Astrocyte (in vitro differentiated cells and primary cell): ENCODE data around the gene FAM181B. TPM values are rescaled to one million over a fixed set of nuclear protein-coding genes. Genes with fewer than 3 reads are reported as not detected.
A peak's percentile ranks its signal among the peaks of the same experiment; 100 is the strongest.

Source experiments
- DNase-seq: peaks from one replicate; pipeline ENCODE4 v3.0.0-alpha.2; 2010; ENCODE audit warnings: low read depth
- FAIRE-seq: peaks from 2 replicates; lab custom pipeline; 2011; peaks lifted over from hg19 to GRCh38; lab: Jason Lieb, UNC
- H2AFZ ChIP-seq: 2 replicates; pipeline ENCODE4 v1.6.0; 2012; ENCODE audit warnings: low read depth, low read length, inconsistent platforms
- H3K27ac ChIP-seq: 2 replicates; pipeline ENCODE4 v1.5.1; 2011; ENCODE audit warnings: low read depth, low read length, inconsistent platforms
- H3K27me3 ChIP-seq: 2 replicates; pipeline ENCODE4 v1.6.0; 2011; ENCODE audit warnings: low read length, inconsistent platforms; ENCODE audit not compliant: insufficient read depth
- H3K36me3 ChIP-seq: 2 replicates; pipeline ENCODE4 v1.5.1; 2011; ENCODE audit warnings: low read length, inconsistent platforms; ENCODE audit not compliant: insufficient read depth
- H3K4me1 ChIP-seq: 2 replicates; pipeline ENCODE4 v1.5.1; 2011; ENCODE audit warnings: low read length, inconsistent platforms; ENCODE audit not compliant: insufficient read depth
- H3K4me2 ChIP-seq: 2 replicates; pipeline ENCODE4 v1.6.0; 2012; ENCODE audit warnings: low read length, inconsistent platforms
- H3K4me3 ChIP-seq: 2 replicates; pipeline ENCODE4 v1.5.1; 2011; ENCODE audit warnings: low read depth, mild to moderate bottlenecking, low read length, inconsistent platforms; ENCODE audit not compliant: insufficient read depth
- H3K79me2 ChIP-seq: 2 replicates; pipeline ENCODE4 v1.6.0; 2012; ENCODE audit warnings: mild to moderate bottlenecking, low read length, inconsistent platforms; ENCODE audit not compliant: insufficient read depth
- H3K9ac ChIP-seq: 2 replicates; pipeline ENCODE4 v1.6.0; 2012; ENCODE audit warnings: mild to moderate bottlenecking, low read length, inconsistent platforms
- H3K9me3 ChIP-seq: 2 replicates; pipeline ENCODE4 v1.5.1; 2012; ENCODE audit warnings: low read depth, mild to moderate bottlenecking, low read length, inconsistent platforms; ENCODE audit not compliant: insufficient read depth
- H4K20me1 ChIP-seq: 2 replicates; pipeline ENCODE4 v1.6.0; 2012; ENCODE audit warnings: low read length, inconsistent platforms; ENCODE audit not compliant: insufficient read depth
- H3K27ac Mint-ChIP-seq: one replicate; pipeline ENCODE4 v1.8.0; 2021; ENCODE audit warnings: mild to moderate bottlenecking, mixed read lengths; ENCODE audit not compliant: unreplicated experiment
- H3K27me3 Mint-ChIP-seq: one replicate; pipeline ENCODE4 v1.8.0; 2021; ENCODE audit warnings: low read depth, mixed read lengths; ENCODE audit not compliant: unreplicated experiment
- H3K36me3 Mint-ChIP-seq: one replicate; pipeline ENCODE4 v1.8.0; 2021; ENCODE audit warnings: low read depth, mixed read lengths; ENCODE audit not compliant: unreplicated experiment
- H3K4me1 Mint-ChIP-seq: one replicate; pipeline ENCODE4 v1.8.0; 2021; ENCODE audit warnings: low read depth, mixed read lengths; ENCODE audit not compliant: unreplicated experiment
- H3K4me3 Mint-ChIP-seq: one replicate; pipeline ENCODE4 v1.8.0; 2021; ENCODE audit warnings: mild to moderate bottlenecking, moderate library complexity, mixed read lengths; ENCODE audit not compliant: unreplicated experiment
- H3K9me3 Mint-ChIP-seq: one replicate; pipeline ENCODE4 v1.8.0; 2021; ENCODE audit warnings: mild to moderate bottlenecking, mixed read lengths; ENCODE audit not compliant: unreplicated experiment
- CTCF ChIP-seq: IDR thresholded peaks from 2 replicates; pipeline ENCODE4 v1.5.1; 2011; ENCODE audit warnings: low read depth, mild to moderate bottlenecking, inconsistent platforms, low read length, moderate library complexity; ENCODE audit not compliant: insufficient read depth
- EZH2 ChIP-seq: IDR thresholded peaks from 2 replicates; pipeline ENCODE4 v1.6.1; 2012; ENCODE audit warnings: mild to moderate bottlenecking, low read length, inconsistent platforms; ENCODE audit not compliant: insufficient read depth
- total RNA-seq: library from RNA; stranded (reverse); gene quantifications from 2 replicates; pipeline ENCODE4 v1.2.1, GENCODE V29; 2021

FAM181B gene
- total RNA-seq, 1 donor from 2014 or later = 0.11 TPM

- Histone ChIP-seq H3K79me2 (no peaks in the 10 kb centered on the region), H3K9ac (no peak overlapping the region), H3K4me2 (no peak overlapping the region), H3K4me3 (no peak overlapping the region), H4K20me1 (no peaks in the 10 kb centered on the region), H3K36me3 (no peaks in the 10 kb centered on the region), H3K27me3 (peaks cover 7% of the 10 kb centered on the region), H3K9me3 (no peaks in the 10 kb centered on the region), H3K4me1 (no peaks in the 10 kb centered on the region), H2AFZ (no peak overlapping the region), H3K27ac (no peak overlapping the region)
- Mint-ChIP-seq H3K27ac (no peak overlapping the region), H3K27me3 (no peaks in the 10 kb centered on the region), H3K36me3 (no peaks in the 10 kb centered on the region), H3K4me3 (no peak overlapping the region), H3K4me1 (peaks cover 4% of the 10 kb centered on the region), H3K9me3 (peaks cover 1% of the 10 kb centered on the region)
- FAIRE-seq = no peak
- no peak for DNase-seq
- TF ChIP-seq CTCF (no peak), EZH2 (no peak)
Measured at GRCh38 chr11:82686211-82686610, 47.5 kb downstream of the FAM181B start.

GRCh38 chr11:82683029-82683428 lies 50.6 kb downstream of the FAM181B start:
- Histone ChIP-seq H2AFZ (no peak overlapping the region), H3K9ac (no peak overlapping the region), H3K36me3 (no peaks in the 10 kb centered on the region), H4K20me1 (no peaks in the 10 kb centered on the region), H3K4me3 (no peak overlapping the region), H3K4me2 (no peak overlapping the region), H3K9me3 (no peaks in the 10 kb centered on the region), H3K27ac (no peak overlapping the region), H3K27me3 (peaks cover 7% of the 10 kb centered on the region), H3K79me2 (no peaks in the 10 kb centered on the region), H3K4me1 (no peaks in the 10 kb centered on the region)
- TF ChIP-seq CTCF (no peak), EZH2 (no peak)
- DNase-seq (no peak), FAIRE-seq (no peak)
- H3K4me3 Mint-ChIP-seq = no peak overlapping the region
- H3K36me3 Mint-ChIP-seq = no peaks in the 10 kb centered on the region
- H3K27me3 Mint-ChIP-seq = no peaks in the 10 kb centered on the region
- H3K4me1 Mint-ChIP-seq = peaks cover 4% of the 10 kb centered on the region
- peaks cover 1% of the 10 kb centered on the region for H3K9me3 Mint-ChIP-seq
- no peak overlapping the region for H3K27ac Mint-ChIP-seq

GRCh38 chr11:82682003-82682751 lies 51.5 kb downstream of the FAM181B start:
- Mint-ChIP-seq H3K36me3 (no peaks in the 10 kb centered on the region), H3K4me3 (peak overlapping the region; percentile 6), H3K4me1 (peaks cover 4% of the 10 kb centered on the region), H3K27me3 (no peaks in the 10 kb centered on the region), H3K9me3 (peaks cover 1% of the 10 kb centered on the region), H3K27ac (no peak overlapping the region)
- no peak overlapping the region for H3K4me3 ChIP-seq
- H4K20me1 ChIP-seq = no peaks in the 10 kb centered on the region
- H3K27ac ChIP-seq = no peak overlapping the region
- H3K9me3 ChIP-seq = no peaks in the 10 kb centered on the region
- DNase-seq (peak; percentile 54), FAIRE-seq (no peak)
- no peak for TF ChIP-seq EZH2
- peak; percentile 45 for TF ChIP-seq CTCF
- H3K27me3 ChIP-seq = peaks cover 6% of the 10 kb centered on the region
- H3K79me2 ChIP-seq = no peaks in the 10 kb centered on the region
- no peaks in the 10 kb centered on the region for H3K36me3 ChIP-seq
- peak overlapping the region; percentile 60 for H3K4me2 ChIP-seq
- peak overlapping the region; percentile 61 for H2AFZ ChIP-seq
- H3K9ac ChIP-seq = no peak overlapping the region
- no peaks in the 10 kb centered on the region for H3K4me1 ChIP-seq
